GM12892 (cell line): ENCODE data around the gene LCN6.

Experiments used
- POLR2A ChIP-seq: IDR thresholded peaks from 2 replicates; pipeline ENCODE4 v1.6.1; 2011; ENCODE audit warnings: low read depth, low read length, control low read depth
- TAF1 ChIP-seq: IDR thresholded peaks from 2 replicates; pipeline ENCODE4 v1.6.1; 2011; ENCODE audit warnings: low read depth, mild to moderate bottlenecking, control low read depth, low read length, borderline replicate concordance

GRCh38 chr9:136794281-136794999 is 46.1 kb upstream of the LCN6 start:
- TF ChIP-seq POLR2A = no peak
- no peak for TF ChIP-seq TAF1
